Transverse colon (tissue), 3 donors: Measurements from ENCODE around the gene NR2F6.

Source experiments
- CTCF ChIP-seq, 5 experiments: fragments of 200-600 bp in 3 of 5; fragments of 450-650 bp in 2 of 5; sonication (generic) in 3 of 5; IDR thresholded peaks; 1 replicate in 2 of 5; 2 replicates in 3 of 5; pipeline ENCODE4 v1.5.1; 2016 to 2017; ENCODE audit warnings: antibody characterized with exemption in 5 of 5, inconsistent platforms in 3 of 5, mild to moderate bottlenecking in 2 of 5, moderate library complexity in 1 of 5
- EP300 ChIP-seq: sonication (generic); formaldehyde crosslinking; IDR thresholded peaks from one replicate; pipeline ENCODE4 v1.6.1; 2017; ENCODE audit warnings: antibody characterized with exemption, low read depth
- POLR2A ChIP-seq: fragments of 450-650 bp; IDR thresholded peaks from one replicate; pipeline ENCODE4 v1.6.1; 2016; ENCODE audit warnings: antibody characterized with exemption, mild to moderate bottlenecking, moderate library complexity

DNA sequence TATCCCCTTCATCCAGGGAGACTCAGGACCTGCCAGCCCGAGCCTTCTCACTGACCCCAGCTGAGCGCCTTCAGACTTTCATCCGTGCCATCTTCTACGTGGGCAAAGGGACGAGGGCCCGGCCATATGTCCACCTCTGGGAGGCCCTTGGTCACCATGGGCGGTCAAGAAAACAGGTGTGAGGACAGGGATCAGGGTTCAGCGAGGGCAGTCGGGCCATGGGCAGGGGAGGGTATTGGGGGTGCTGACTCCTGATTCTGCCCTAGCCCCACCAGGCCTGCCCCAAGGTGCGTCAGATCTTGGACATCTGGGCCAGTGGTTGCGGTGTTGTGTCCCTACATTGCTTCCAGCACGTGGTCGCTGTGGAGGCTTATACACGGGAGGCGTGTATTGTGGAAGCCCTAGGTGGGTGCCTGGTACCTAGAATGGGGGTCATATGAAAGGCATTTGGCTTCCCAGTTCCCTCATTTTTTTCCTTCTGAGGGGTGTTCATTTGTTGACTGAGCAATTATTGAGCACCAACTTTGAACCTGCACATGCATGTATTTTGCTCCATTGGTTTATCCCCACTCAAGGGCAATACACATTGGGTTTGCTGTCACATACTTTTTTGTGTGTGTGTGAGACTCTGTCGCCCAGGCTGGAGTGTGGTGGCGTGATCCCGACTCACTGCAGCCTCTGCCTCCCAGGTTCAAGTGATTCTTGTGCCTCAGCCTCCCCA, 39.9 kb upstream of the NR2F6 start:
- TF ChIP-seq CTCF (IDR thresholded peaks at IDR 0.05) = no peak
- no peak for TF ChIP-seq EP300
- TF ChIP-seq POLR2A = no peak
